ENCODE data around the gene IL4.
A peak's percentile ranks its signal among the peaks of the same experiment; 100 is the strongest.

- TF ChIP-seq, protein P1, sequence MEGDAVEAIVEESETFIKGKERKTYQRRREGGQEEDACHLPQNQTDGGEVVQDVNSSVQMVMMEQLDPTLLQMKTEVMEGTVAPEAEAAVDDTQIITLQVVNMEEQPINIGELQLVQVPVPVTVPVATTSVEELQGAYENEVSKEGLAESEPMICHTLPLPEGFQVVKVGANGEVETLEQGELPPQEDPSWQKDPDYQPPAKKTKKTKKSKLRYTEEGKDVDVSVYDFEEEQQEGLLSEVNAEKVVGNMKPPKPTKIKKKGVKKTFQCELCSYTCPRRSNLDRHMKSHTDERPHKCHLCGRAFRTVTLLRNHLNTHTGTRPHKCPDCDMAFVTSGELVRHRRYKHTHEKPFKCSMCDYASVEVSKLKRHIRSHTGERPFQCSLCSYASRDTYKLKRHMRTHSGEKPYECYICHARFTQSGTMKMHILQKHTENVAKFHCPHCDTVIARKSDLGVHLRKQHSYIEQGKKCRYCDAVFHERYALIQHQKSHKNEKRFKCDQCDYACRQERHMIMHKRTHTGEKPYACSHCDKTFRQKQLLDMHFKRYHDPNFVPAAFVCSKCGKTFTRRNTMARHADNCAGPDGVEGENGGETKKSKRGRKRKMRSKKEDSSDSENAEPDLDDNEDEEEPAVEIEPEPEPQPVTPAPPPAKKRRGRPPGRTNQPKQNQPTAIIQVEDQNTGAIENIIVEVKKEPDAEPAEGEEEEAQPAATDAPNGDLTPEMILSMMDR (IDR thresholded peaks at IDR 0.05), result peak in 1 of 3 experiments; percentile 19
- TF ChIP-seq POLR2AphosphoS5 (IDR thresholded peaks at IDR 0.05), result no peak
These were observed 17.7 kb upstream of the IL4 start for GRCh38 chr5:132655821-132656773.

Data from esophagus muscularis mucosa (tissue), 3 donors.